Lung (tissue), 12 donors: ENCODE results near the gene DCAF15. TPM values are rescaled to one million over a fixed set of nuclear protein-coding genes. Genes with fewer than 3 reads are reported as not detected.

Experiments
- ATAC-seq: fragments of 200-7000 bp; cut with Tn5 transposase; one replicate; pipeline ENCODE4 v1.9.1; 2020; ENCODE audit warnings: moderate number of reproducible peaks; ENCODE audit not compliant: insufficient read depth, low FRiP score
- DNase-seq, 3 donors: peaks; one replicate each; pipeline ENCODE4 v3.0.0-alpha.2; 2013 to 2017
- H3K27ac ChIP-seq, 2 donors: one replicate each; pipeline ENCODE4 v1.5.1; 2013; ENCODE audit warnings: mild to moderate bottlenecking in 2 of 2, moderate library complexity in 2 of 2, control low read depth in 1 of 2, inconsistent platforms in 1 of 2, low read depth in 1 of 2, low read length in 1 of 2
- H3K27me3 ChIP-seq, 3 donors: one replicate each; pipeline ENCODE4 v1.5.1; 2013; ENCODE audit warnings: low read length in 2 of 3; ENCODE audit not compliant: control insufficient read depth in 3 of 3, insufficient read depth in 3 of 3
- H3K36me3 ChIP-seq, 4 donors: one replicate each; pipeline ENCODE4 v1.5.1; 2013; ENCODE audit warnings: low read length in 4 of 4, mild to moderate bottlenecking in 1 of 4, moderate library complexity in 1 of 4; ENCODE audit not compliant: control insufficient read depth in 4 of 4, insufficient read depth in 4 of 4
- H3K4me1 ChIP-seq, 5 donors: one replicate each; pipeline ENCODE4 v1.5.1; 2013; ENCODE audit warnings: low read length in 5 of 5, mild to moderate bottlenecking in 2 of 5, moderate library complexity in 1 of 5; ENCODE audit not compliant: control insufficient read depth in 5 of 5, insufficient read depth in 5 of 5
- H3K4me3 ChIP-seq: one replicate; pipeline ENCODE4 v1.5.1; 2013; ENCODE audit warnings: mild to moderate bottlenecking, control low read depth, moderate library complexity
- H3K9ac ChIP-seq, 2 donors: one replicate each; pipeline ENCODE4 v1.5.1; 2013; ENCODE audit warnings: low read length in 2 of 2, control low read depth in 1 of 2; ENCODE audit not compliant: insufficient read depth in 1 of 2
- H3K9me3 ChIP-seq, 4 donors: one replicate each; pipeline ENCODE4 v1.5.1; 2013; ENCODE audit warnings: low read length in 3 of 4, mild to moderate bottlenecking in 1 of 4, moderate library complexity in 1 of 4; ENCODE audit not compliant: control insufficient read depth in 4 of 4, insufficient read depth in 3 of 4
- WGBS, 2 donors: extraction: QIAGEN DNeasy Blood & Tissue Kit; methylation state at CpG; one replicate each; pipeline ENCODE4 v1.1.7; 2013; 5-methylcytosine and 5-hydroxymethylcytosine counted together
- polyA plus RNA-seq, 2 donors: library from polyadenylated mRNA; stranded (reverse); fragments of 200-250 nt; gene quantifications; one replicate each; pipeline ENCODE4 v1.2.1, GENCODE V29; 2013
- total RNA-seq, 2 donors: library from RNA; depleted of rRNA in 1 of 2; stranded (reverse); fragments of >200 nt in 1 of 2; gene quantifications; one replicate each; pipeline ENCODE4 v1.2.1, GENCODE V29; 2014 to 2021
- TF ChIP-seq, protein P1 (sequence below): IDR thresholded peaks from 2 replicates; pipeline ENCODE4 v1.5.1; 2012; ENCODE audit warnings: mild to moderate bottlenecking; ENCODE audit errors: control extremely low read depth, extremely low read depth
- donor health status: control.
- donor health status: control.
- donor health status: Bipolar disorder and iron deficiency.
- donor health status: healthy.
- donor health status: DM: yes; HTN: yes; CAD: no.

DCAF15 gene
- total and polyA plus RNA-seq, 4 donors = 13.8 to 56.1 (median 33.4) TPM

- 94 to 99% methylated on average over 6 of the region's 6 CpGs for WGBS, 2 donors
- Histone ChIP-seq H3K27me3 (no peaks in the 10 kb centered on the region), H3K9ac (no peak overlapping the region), H3K9me3 (peaks cover 0 to 5% (median under 1%) of the 10 kb centered on the region in 4 donors), H3K4me1 (peaks cover 0 to 1% (median 0%) of the 10 kb centered on the region in 5 donors), H3K4me3 (no peak overlapping the region), H3K27ac (no peak overlapping the region), H3K36me3 (peaks cover 0 to 23% (median 6%) of the 10 kb centered on the region in 4 donors)
- TF ChIP-seq, protein P1, sequence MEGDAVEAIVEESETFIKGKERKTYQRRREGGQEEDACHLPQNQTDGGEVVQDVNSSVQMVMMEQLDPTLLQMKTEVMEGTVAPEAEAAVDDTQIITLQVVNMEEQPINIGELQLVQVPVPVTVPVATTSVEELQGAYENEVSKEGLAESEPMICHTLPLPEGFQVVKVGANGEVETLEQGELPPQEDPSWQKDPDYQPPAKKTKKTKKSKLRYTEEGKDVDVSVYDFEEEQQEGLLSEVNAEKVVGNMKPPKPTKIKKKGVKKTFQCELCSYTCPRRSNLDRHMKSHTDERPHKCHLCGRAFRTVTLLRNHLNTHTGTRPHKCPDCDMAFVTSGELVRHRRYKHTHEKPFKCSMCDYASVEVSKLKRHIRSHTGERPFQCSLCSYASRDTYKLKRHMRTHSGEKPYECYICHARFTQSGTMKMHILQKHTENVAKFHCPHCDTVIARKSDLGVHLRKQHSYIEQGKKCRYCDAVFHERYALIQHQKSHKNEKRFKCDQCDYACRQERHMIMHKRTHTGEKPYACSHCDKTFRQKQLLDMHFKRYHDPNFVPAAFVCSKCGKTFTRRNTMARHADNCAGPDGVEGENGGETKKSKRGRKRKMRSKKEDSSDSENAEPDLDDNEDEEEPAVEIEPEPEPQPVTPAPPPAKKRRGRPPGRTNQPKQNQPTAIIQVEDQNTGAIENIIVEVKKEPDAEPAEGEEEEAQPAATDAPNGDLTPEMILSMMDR = no peak
- no peak for ATAC-seq
- no peak for DNase-seq
These were observed 45.3 kb downstream of the DCAF15 start for GRCh38 chr19:13997631-13997962.

DNA sequence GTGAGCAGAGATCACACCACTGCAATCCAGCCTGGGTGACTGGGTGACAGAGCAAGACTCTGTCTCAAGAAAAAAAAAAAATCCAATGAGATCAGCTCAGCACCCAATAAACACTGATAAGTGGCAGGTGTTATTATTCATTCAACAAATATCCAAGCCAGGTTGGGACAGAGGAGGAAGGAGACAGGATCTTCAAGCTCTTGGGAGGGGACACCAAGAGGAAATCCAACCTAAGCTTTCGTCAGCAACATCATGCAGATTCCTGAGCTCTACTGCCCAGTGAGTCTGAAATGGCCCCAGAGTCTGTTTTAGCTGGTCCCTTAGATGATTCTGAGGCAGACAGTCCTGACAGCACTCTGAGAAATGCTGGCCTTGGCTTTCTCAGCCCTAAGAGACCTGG, 46.1 kb downstream of the DCAF15 start:
- H3K36me3 ChIP-seq = peaks cover 0 to 23% (median 4%) of the 10 kb centered on the region in 4 donors
- H3K27me3 ChIP-seq = no peaks in the 10 kb centered on the region
- TF ChIP-seq, protein P1 = no peak
- no peak overlapping the region for H3K9ac ChIP-seq
- H3K27ac ChIP-seq = no peak overlapping the region
- ATAC-seq (no peak), DNase-seq (no peak)
- peaks cover 0 to 4% (median 2%) of the 10 kb centered on the region in 5 donors for H3K4me1 ChIP-seq
- H3K4me3 ChIP-seq = no peak overlapping the region
- peaks cover 0 to 5% (median under 1%) of the 10 kb centered on the region in 4 donors for H3K9me3 ChIP-seq
- WGBS, 2 donors = 91 to 96% methylated on average over 1 of the region's 1 CpG

- H3K9ac ChIP-seq = no peak overlapping the region
- no peak for DNase-seq
- WGBS, 2 donors = 96 to 98% methylated on average over 3 of the region's 3 CpGs
- H3K36me3 ChIP-seq = peaks cover 0 to 23% (median 3%) of the 10 kb centered on the region in 4 donors
- TF ChIP-seq, protein P1 = no peak
- peaks cover 0 to 5% (median under 1%) of the 10 kb centered on the region in 4 donors for H3K9me3 ChIP-seq
- no peak overlapping the region for H3K27ac ChIP-seq
- no peak overlapping the region for H3K4me3 ChIP-seq
- H3K27me3 ChIP-seq = no peaks in the 10 kb centered on the region
- no peak for ATAC-seq
- H3K4me1 ChIP-seq = peaks cover 0 to 4% (median 2%) of the 10 kb centered on the region in 5 donors
These were observed 46.8 kb downstream of the DCAF15 start for GRCh38 chr19:13999085-13999484.

GRCh38 chr19:14000691-14001375, 48.5 kb downstream of the DCAF15 start:
- H3K4me1 ChIP-seq = peaks cover 0 to 5% (median 2%) of the 10 kb centered on the region in 5 donors
- no peak for ATAC-seq
- no peak for DNase-seq
- WGBS, 2 donors = 86% methylated on average over 13 of the region's 13 CpGs
- no peak overlapping the region for H3K27ac ChIP-seq
- H3K27me3 ChIP-seq = no peaks in the 10 kb centered on the region
- no peak overlapping the region for H3K4me3 ChIP-seq
- H3K9me3 ChIP-seq = peaks cover 0 to 5% (median under 1%) of the 10 kb centered on the region in 4 donors
- H3K36me3 ChIP-seq = peaks cover 0 to 14% (median 3%) of the 10 kb centered on the region in 4 donors
- no peak overlapping the region for H3K9ac ChIP-seq
- TF ChIP-seq, protein P1 = no peak
